Mesendoderm (in vitro differentiated cells): Measurements from ENCODE around the gene ADAMTS9.

Experiments used
- DNase-seq: peaks from one replicate; pipeline ENCODE4 v3.0.0; 2013
- H2AK5ac ChIP-seq: 2 replicates; pipeline ENCODE4 v1.6.1; 2013; ENCODE audit warnings: low read length, inconsistent platforms
- H2BK120ac ChIP-seq: 2 replicates; pipeline ENCODE4 v1.6.1; 2013; ENCODE audit warnings: low read depth, mild to moderate bottlenecking, low read length, moderate library complexity, mixed read lengths
- H2BK15ac ChIP-seq: replicated peaks from 2 replicates; pipeline ENCODE4 v1.6.1; 2013; ENCODE audit warnings: low read depth, mild to moderate bottlenecking, moderate library complexity
- H2BK5ac ChIP-seq: 2 replicates; pipeline ENCODE4 v1.6.1; 2013; ENCODE audit warnings: low read length, inconsistent platforms
- H3K18ac ChIP-seq: 2 replicates; pipeline ENCODE4 v1.6.1; 2013; ENCODE audit warnings: mild to moderate bottlenecking, low read length, mixed read lengths
- H3K23ac ChIP-seq: one replicate; pipeline ENCODE4 v1.6.1; 2013; ENCODE audit warnings: low read length
- H3K27ac ChIP-seq: 2 replicates; pipeline ENCODE4 v1.5.1; 2013; ENCODE audit warnings: low read depth, mild to moderate bottlenecking, inconsistent platforms, low read length, moderate library complexity
- H3K27me3 ChIP-seq: 2 replicates; pipeline ENCODE4 v1.6.1; 2013; ENCODE audit warnings: low read length, control low read depth, mild to moderate bottlenecking, inconsistent platforms; ENCODE audit not compliant: insufficient read depth, poor library complexity
- H3K36me3 ChIP-seq: 2 replicates; pipeline ENCODE4 v1.6.1; 2013; ENCODE audit warnings: low read length, inconsistent platforms; ENCODE audit not compliant: control insufficient read depth, insufficient read depth
- H3K4ac ChIP-seq: one replicate; pipeline ENCODE4 v1.6.1; 2013; ENCODE audit warnings: low read depth, mild to moderate bottlenecking, low read length, moderate library complexity
- H3K4me1 ChIP-seq: 2 replicates; pipeline ENCODE4 v1.6.1; 2013; ENCODE audit warnings: low read depth, low read length, inconsistent platforms; ENCODE audit not compliant: control insufficient read depth
- H3K4me2 ChIP-seq: 2 replicates; pipeline ENCODE4 v1.6.1; 2013; ENCODE audit warnings: low read length
- H3K4me3 ChIP-seq: 2 replicates; pipeline ENCODE4 v1.5.1; 2013; ENCODE audit warnings: mild to moderate bottlenecking, low read length
- H3K56ac ChIP-seq: one replicate; pipeline ENCODE4 v1.6.1; 2013; ENCODE audit warnings: low read length
- H3K79me1 ChIP-seq: 2 replicates; pipeline ENCODE4 v1.6.1; 2013; ENCODE audit warnings: low read length, inconsistent platforms
- H3K79me2 ChIP-seq: 2 replicates; pipeline ENCODE4 v1.6.1; 2013; ENCODE audit warnings: mild to moderate bottlenecking, low read length; ENCODE audit not compliant: control insufficient read depth, insufficient read depth
- H3K9ac ChIP-seq: 2 replicates; pipeline ENCODE4 v1.6.1; 2013; ENCODE audit warnings: low read length, inconsistent platforms
- H4K5ac ChIP-seq: one replicate; pipeline ENCODE4 v1.6.1; 2013; ENCODE audit warnings: low read length
- H4K8ac ChIP-seq: one replicate; pipeline ENCODE4 v1.6.1; 2013; ENCODE audit warnings: low read depth, mild to moderate bottlenecking, control low read depth, low read length, moderate library complexity
- WGBS: extraction: QIAGEN DNeasy Blood & Tissue Kit; methylation state at CpG from one replicate; pipeline ENCODE4 v1.1.7; 2013; ENCODE audit warnings: low lambda C conversion rate, missing lambda C conversion rate; ENCODE audit not compliant: insufficient coverage; ENCODE audit errors: extremely low coverage; 5-methylcytosine and 5-hydroxymethylcytosine counted together

The ADAMTS9 gene

GRCh38 chr3:64631951-64632350 lies 55.8 kb downstream of the ADAMTS9 start:
- Histone ChIP-seq H2BK5ac (no peak overlapping the region), H2BK120ac (no peak overlapping the region), H3K23ac (no peak overlapping the region), H3K18ac (no peak overlapping the region), H2AK5ac (no peak overlapping the region), H3K4me1 (no peaks in the 10 kb centered on the region), H2BK15ac (no peak overlapping the region), H3K27ac (no peak overlapping the region), H4K8ac (no peak overlapping the region), H3K9ac (no peak overlapping the region), H3K79me2 (no peaks in the 10 kb centered on the region), H3K27me3 (no peaks in the 10 kb centered on the region), H3K4ac (no peak overlapping the region), H3K56ac (no peak overlapping the region), H3K79me1 (no peaks in the 10 kb centered on the region), H3K4me3 (no peak overlapping the region), H3K36me3 (no peaks in the 10 kb centered on the region), H4K5ac (no peak overlapping the region), H3K4me2 (no peak overlapping the region)
- DNase-seq = no peak
- WGBS = no CpG with 5 or more reads among the region's 1 CpG

- Histone ChIP-seq H3K4me1 (no peaks in the 10 kb centered on the region), H3K18ac (no peak overlapping the region), H3K4ac (no peak overlapping the region), H3K36me3 (no peaks in the 10 kb centered on the region), H3K4me3 (no peak overlapping the region), H2BK15ac (no peak overlapping the region), H3K27ac (no peak overlapping the region), H3K23ac (no peak overlapping the region), H3K27me3 (no peaks in the 10 kb centered on the region), H2AK5ac (no peak overlapping the region), H3K79me1 (no peaks in the 10 kb centered on the region), H3K4me2 (no peak overlapping the region), H3K56ac (no peak overlapping the region), H3K79me2 (no peaks in the 10 kb centered on the region), H3K9ac (no peak overlapping the region), H4K8ac (no peak overlapping the region), H2BK120ac (no peak overlapping the region), H2BK5ac (no peak overlapping the region), H4K5ac (no peak overlapping the region)
- no CpG with 5 or more reads among the region's 7 CpGs for WGBS
- DNase-seq = peak; percentile 11
Observed at GRCh38 chr3:64627471-64628321, 60.1 kb downstream of the ADAMTS9 start.

GRCh38 chr3:64627042-64627441 lies 60.8 kb downstream of the ADAMTS9 start:
- no peak for DNase-seq
- H3K4ac ChIP-seq = no peak overlapping the region
- H3K9ac ChIP-seq = no peak overlapping the region
- no peak overlapping the region for H3K18ac ChIP-seq
- no peak overlapping the region for H3K56ac ChIP-seq
- H2BK5ac ChIP-seq = no peak overlapping the region
- no peak overlapping the region for H4K8ac ChIP-seq
- H3K23ac ChIP-seq = no peak overlapping the region
- H3K27ac ChIP-seq = no peak overlapping the region
- no peak overlapping the region for H3K4me2 ChIP-seq
- H2AK5ac ChIP-seq = no peak overlapping the region
- H4K5ac ChIP-seq = no peak overlapping the region
- no peak overlapping the region for H2BK120ac ChIP-seq
- H2BK15ac ChIP-seq = no peak overlapping the region
- no CpG with 5 or more reads among the region's 5 CpGs for WGBS
- H3K27me3 ChIP-seq = no peaks in the 10 kb centered on the region
- no peaks in the 10 kb centered on the region for H3K4me1 ChIP-seq
- no peaks in the 10 kb centered on the region for H3K79me1 ChIP-seq
- H3K36me3 ChIP-seq = no peaks in the 10 kb centered on the region
- no peaks in the 10 kb centered on the region for H3K79me2 ChIP-seq
- no peak overlapping the region for H3K4me3 ChIP-seq

GRCh38 chr3:64625381-64625780 lies 62.4 kb downstream of the ADAMTS9 start:
- Histone ChIP-seq H3K79me2 (no peaks in the 10 kb centered on the region), H3K4me1 (no peaks in the 10 kb centered on the region), H3K4me3 (no peak overlapping the region), H3K56ac (no peak overlapping the region), H2BK120ac (no peak overlapping the region), H2AK5ac (no peak overlapping the region), H3K79me1 (no peaks in the 10 kb centered on the region), H3K27ac (no peak overlapping the region), H3K4ac (no peak overlapping the region), H3K18ac (no peak overlapping the region), H3K9ac (no peak overlapping the region), H2BK5ac (no peak overlapping the region), H4K8ac (no peak overlapping the region), H3K27me3 (no peaks in the 10 kb centered on the region), H4K5ac (no peak overlapping the region), H3K4me2 (no peak overlapping the region), H3K36me3 (no peaks in the 10 kb centered on the region), H2BK15ac (no peak overlapping the region), H3K23ac (no peak overlapping the region)
- WGBS = no CpG with 5 or more reads among the region's 1 CpG
- no peak for DNase-seq

- Histone ChIP-seq H4K8ac (no peak overlapping the region), H3K79me2 (no peaks in the 10 kb centered on the region), H3K56ac (no peak overlapping the region), H3K27ac (no peak overlapping the region), H2AK5ac (no peak overlapping the region), H3K18ac (no peak overlapping the region), H3K4me1 (no peaks in the 10 kb centered on the region), H3K9ac (no peak overlapping the region), H2BK15ac (no peak overlapping the region), H3K27me3 (no peaks in the 10 kb centered on the region), H3K79me1 (no peaks in the 10 kb centered on the region), H3K36me3 (no peaks in the 10 kb centered on the region), H3K4ac (no peak overlapping the region), H2BK5ac (no peak overlapping the region), H3K4me2 (no peak overlapping the region), H2BK120ac (no peak overlapping the region), H4K5ac (no peak overlapping the region), H3K4me3 (no peak overlapping the region), H3K23ac (no peak overlapping the region)
- WGBS = no CpG with 5 or more reads among the region's 2 CpGs
- DNase-seq = peak; percentile 38
Observed at GRCh38 chr3:64623125-64623524, 64.7 kb downstream of the ADAMTS9 start.
